Muscle of back (tissue), 11 donors: Measurements from ENCODE around the gene FXYD6. TPM values are rescaled to one million over a fixed set of nuclear protein-coding genes. Genes with fewer than 3 reads are reported as not detected.

Source experiments
- DNase-seq, 3 donors: peaks; one replicate each; pipeline versions ENCODE4 v3.0.0 to v3.0.0-alpha.2; 2013
- polyA plus RNA-seq, 10 donors: library from polyadenylated mRNA; unstranded; fragments of 120-200 nt; gene quantifications; one replicate each; pipeline ENCODE4 v1.2.1, GENCODE V29; 2013; ENCODE audit not compliant: insufficient read length in 10 of 10

Gene FXYD6
- polyA plus RNA-seq, 10 donors = 122 to 200 (median 170) TPM

- no peak for DNase-seq
These were observed 36.0 kb upstream of the FXYD6 start for GRCh38 chr11:117912497-117912896.

- no peak for DNase-seq
These were observed 35.2 kb upstream of the FXYD6 start for GRCh38 chr11:117911694-117912093.

- no peak for DNase-seq
These were observed 34.6 kb upstream of the FXYD6 start for GRCh38 chr11:117910941-117911655.

- no peak for DNase-seq
These were observed 34.1 kb upstream of the FXYD6 start for GRCh38 chr11:117910525-117910924.

GRCh38 chr11:117909611-117910382 is 33.3 kb upstream of the FXYD6 start:
- no peak for DNase-seq

- no peak for DNase-seq
These were observed 32.6 kb upstream of the FXYD6 start for GRCh38 chr11:117908959-117909610.

GRCh38 chr11:117908109-117908895 is 31.8 kb upstream of the FXYD6 start:
- DNase-seq = no peak

- peak; percentile 70 to 87 (median 78) for DNase-seq
These were observed 31.0 kb upstream of the FXYD6 start for GRCh38 chr11:117907276-117908108.

GRCh38 chr11:117906710-117907109 is 30.3 kb upstream of the FXYD6 start:
- no peak for DNase-seq

GRCh38 chr11:117906126-117906525 is 29.7 kb upstream of the FXYD6 start:
- DNase-seq = no peak

GRCh38 chr11:117905524-117905923 is 29.1 kb upstream of the FXYD6 start:
- no peak for DNase-seq

GRCh38 chr11:117903505-117904382 is 27.3 kb upstream of the FXYD6 start:
- DNase-seq = no peak

- DNase-seq = no peak
These were observed 25.8 kb upstream of the FXYD6 start for GRCh38 chr11:117902001-117902845.

GRCh38 chr11:117901601-117902000 is 25.1 kb upstream of the FXYD6 start:
- no peak for DNase-seq

GRCh38 chr11:117900720-117901440 is 24.4 kb upstream of the FXYD6 start:
- DNase-seq = no peak

- no peak for DNase-seq
These were observed 23.7 kb upstream of the FXYD6 start for GRCh38 chr11:117900121-117900648.

GRCh38 chr11:117898059-117898458 is 21.6 kb upstream of the FXYD6 start:
- no peak for DNase-seq

- DNase-seq = no peak
These were observed 16.2 kb upstream of the FXYD6 start for GRCh38 chr11:117892651-117893050.
